ENCODE measurements around the gene S100A9. TPM values are rescaled to one million over a fixed set of nuclear protein-coding genes. Genes with fewer than 3 reads are reported as not detected.

Gene S100A9
- total RNA-seq, 1 donor from 2014 or later, result 911 TPM

GRCh38 chr1:153368495-153368894 lies 10.8 kb downstream of the S100A9 start:
- DNase-seq (no peak), ATAC-seq (peak; percentile 59 to 66)
- no peak for TF ChIP-seq CTCF (IDR thresholded peaks at IDR 0.05)
- Histone ChIP-seq H3K27ac (no peak overlapping the region), H3K36me3 (no peaks in the 10 kb centered on the region), H3K4me1 (peaks cover 15% of the 10 kb centered on the region), H3K27me3 (ENCODE audit: low read depth) (no peaks in the 10 kb centered on the region), H3K4me3 (no peak overlapping the region), H3K9me3 (no peaks in the 10 kb centered on the region)
- intact Hi-C loops (cut with DNase I), result no loop called here

- no peak overlapping the region for H3K4me3 ChIP-seq
- H3K27ac ChIP-seq, result no peak overlapping the region
- peaks cover 16% of the 10 kb centered on the region for H3K4me1 ChIP-seq
- TF ChIP-seq CTCF (IDR thresholded peaks at IDR 0.05), result no peak
- no peak for ATAC-seq
- H3K36me3 ChIP-seq, result no peaks in the 10 kb centered on the region
- H3K27me3 ChIP-seq (ENCODE audit: low read depth), result no peaks in the 10 kb centered on the region
- no peak for DNase-seq
- intact Hi-C loops (cut with DNase I), result no loop called here
- no peaks in the 10 kb centered on the region for H3K9me3 ChIP-seq
Observed at GRCh38 chr1:153370146-153370545, 12.5 kb downstream of the S100A9 start.

- Histone ChIP-seq H3K9me3 (no peaks in the 10 kb centered on the region), H3K4me3 (no peak overlapping the region), H3K4me1 (peaks cover 26% of the 10 kb centered on the region), H3K36me3 (no peaks in the 10 kb centered on the region), H3K27me3 (ENCODE audit: low read depth) (no peaks in the 10 kb centered on the region), H3K27ac (no peak overlapping the region)
- ATAC-seq (no peak), DNase-seq (no peak)
- TF ChIP-seq CTCF (IDR thresholded peaks at IDR 0.05), result no peak
- intact Hi-C loops (cut with DNase I), result no loop called here
Observed at GRCh38 chr1:153371231-153371630, 13.6 kb downstream of the S100A9 start.

- H3K9me3 ChIP-seq, result no peaks in the 10 kb centered on the region
- TF ChIP-seq CTCF (IDR thresholded peaks at IDR 0.05), result no peak
- no peak overlapping the region for H3K4me3 ChIP-seq
- ATAC-seq, result no peak
- no peaks in the 10 kb centered on the region for H3K27me3 ChIP-seq (ENCODE audit: low read depth)
- H3K27ac ChIP-seq, result no peak overlapping the region
- intact Hi-C loops (cut with DNase I), result no loop called here
- H3K4me1 ChIP-seq, result peaks cover 20% of the 10 kb centered on the region
- no peak for DNase-seq
- H3K36me3 ChIP-seq, result no peaks in the 10 kb centered on the region
Observed at GRCh38 chr1:153372571-153372970, 14.9 kb downstream of the S100A9 start.

GRCh38 chr1:153374071-153374470 lies 16.4 kb downstream of the S100A9 start:
- DNase-seq, result no peak
- H3K27ac ChIP-seq, result no peak overlapping the region

More at GRCh38 chr1:153374071-153374470, 16.4 kb downstream of the S100A9 start:
- Histone ChIP-seq H3K36me3 (no peaks in the 10 kb centered on the region), H3K4me1 (peaks cover 10% of the 10 kb centered on the region), H3K4me3 (no peak overlapping the region), H3K9me3 (no peaks in the 10 kb centered on the region), H3K27me3 (ENCODE audit: low read depth) (no peaks in the 10 kb centered on the region)
- ATAC-seq, result peak in 1 of 2 donors; percentile 73
- no peak for TF ChIP-seq CTCF (IDR thresholded peaks at IDR 0.05)
- intact Hi-C loops (cut with DNase I), result no loop called here
